Epidermal melanocyte (primary cell): Measurements from ENCODE around the gene C11orf21.

ENCODE experiments used
- DNase-seq: peaks from one replicate; pipeline ENCODE4 v3.0.0; 2011; ENCODE audit warnings: low spot score; ENCODE audit not compliant: insufficient read length

The C11orf21 gene

DNA sequence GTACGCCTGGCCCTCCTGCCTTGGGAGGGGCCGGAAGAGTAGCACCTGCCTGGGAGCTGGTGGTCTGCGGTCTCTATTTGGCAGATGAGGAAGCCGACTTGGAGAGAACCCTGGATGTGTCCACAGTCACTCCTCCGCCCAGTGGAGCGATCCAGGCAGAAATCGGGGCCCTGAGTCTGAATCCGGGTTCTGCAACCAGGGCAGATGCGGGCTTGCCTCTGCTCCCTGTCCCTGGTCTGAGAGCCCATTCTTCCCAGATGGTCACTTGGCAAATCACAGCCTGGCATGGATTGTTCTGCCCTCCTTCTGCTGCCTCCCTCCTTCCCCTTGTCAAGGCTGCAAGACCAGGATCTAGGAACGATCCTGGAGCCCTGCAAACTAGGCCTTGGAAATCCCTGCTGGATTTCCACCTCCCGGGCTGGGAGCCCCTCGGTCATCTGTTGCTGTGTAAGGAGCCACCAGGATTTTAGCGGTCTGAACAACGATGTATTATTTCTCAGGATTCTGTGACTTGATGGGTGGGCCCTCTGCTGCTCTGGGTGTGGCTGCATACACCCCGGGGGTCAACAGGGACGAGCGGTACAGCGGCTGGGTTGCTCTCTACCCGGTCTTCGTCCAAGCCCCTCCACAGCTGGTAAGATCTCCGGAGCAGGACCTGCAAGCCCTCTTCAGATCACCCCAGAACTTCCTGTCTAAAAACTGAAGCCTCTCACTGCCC, 29.3 kb downstream of the C11orf21 start:
- no peak for DNase-seq

DNA sequence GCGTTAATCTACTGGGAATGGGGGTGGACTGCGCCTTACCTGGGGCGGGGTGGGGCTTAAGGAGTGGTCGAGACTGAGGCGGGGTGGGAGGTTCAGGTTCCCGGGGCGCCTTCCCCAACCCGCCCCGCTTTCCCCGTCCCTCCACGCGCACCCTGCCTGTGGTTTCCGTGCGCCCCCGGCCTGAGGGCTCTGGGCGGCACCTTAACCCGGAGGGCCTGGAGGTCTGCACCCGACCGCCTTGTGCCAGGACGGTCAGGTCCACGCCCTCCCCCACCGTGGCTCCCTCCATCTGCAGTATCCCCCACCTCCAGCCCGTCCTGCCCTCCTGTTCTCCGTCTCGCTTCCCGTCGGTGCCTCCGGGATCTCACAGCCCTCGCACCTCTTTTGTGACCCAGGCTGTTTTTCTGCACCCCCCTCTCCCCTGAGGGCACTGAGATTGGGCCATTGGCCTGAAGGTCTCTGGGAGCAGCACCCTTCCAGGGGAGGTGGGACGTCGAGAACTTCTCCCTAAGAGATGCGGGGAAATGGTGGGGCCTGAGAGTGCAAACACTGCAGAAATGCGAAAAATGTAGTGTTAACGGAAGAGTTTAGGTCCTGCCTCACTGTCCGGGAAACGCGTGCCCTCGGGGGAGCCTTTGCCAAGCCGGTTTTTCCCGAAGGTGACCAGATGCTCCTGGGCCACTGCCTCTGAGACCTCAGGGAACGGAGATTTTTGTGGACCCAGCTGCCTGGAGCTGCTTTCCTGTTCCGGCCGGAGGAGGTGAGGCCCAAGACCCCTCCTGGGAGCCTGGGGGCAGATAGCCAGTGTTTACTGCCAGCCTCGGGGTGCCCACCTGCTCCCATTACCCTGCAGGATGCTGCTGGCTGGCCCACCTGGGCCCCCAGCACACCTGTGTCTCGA, 30.1 kb downstream of the C11orf21 start:
- no peak for DNase-seq

- DNase-seq: no peak
Observed at GRCh38 chr11:2271077-2271326, 30.7 kb downstream of the C11orf21 start.

DNA sequence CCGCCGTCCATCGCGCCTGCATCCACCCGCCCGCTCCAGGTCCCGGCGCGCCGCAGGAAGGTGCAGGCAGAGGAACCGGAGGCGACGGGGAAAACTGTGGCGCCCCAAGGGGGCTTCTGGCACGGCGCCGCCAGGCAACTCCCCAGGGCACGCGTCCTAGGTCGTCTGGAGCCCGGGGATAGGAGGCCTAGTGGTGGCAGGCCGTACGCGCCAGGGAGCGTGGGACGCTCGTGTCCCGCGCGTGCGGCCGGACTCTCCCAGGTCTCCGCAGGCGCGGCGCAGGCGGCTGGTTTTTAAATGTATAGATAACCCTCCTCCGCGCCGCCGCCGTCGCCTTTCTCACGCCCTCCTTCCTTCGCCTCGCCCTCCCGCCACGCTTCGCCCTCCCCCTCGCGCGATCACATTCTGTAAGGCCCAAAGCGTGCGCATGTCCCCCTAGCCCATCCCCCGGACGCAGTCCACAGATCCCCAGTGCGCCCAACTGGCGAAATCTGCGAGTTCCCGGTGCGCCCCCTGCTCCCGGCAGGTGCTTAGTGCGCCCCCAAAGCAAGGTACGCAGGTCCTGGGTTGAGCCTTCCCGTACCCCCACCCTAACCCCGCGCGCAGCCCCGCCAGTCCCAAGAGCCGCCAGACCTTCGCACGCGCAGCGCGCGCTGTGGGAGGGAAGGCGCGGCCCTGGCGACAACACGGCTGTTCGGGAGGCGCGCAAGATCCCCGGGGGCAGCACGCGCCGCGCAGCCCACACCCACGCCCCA, 31.2 kb downstream of the C11orf21 start, which contains the start of gene ASCL2:
TSS of gene ASCL2 (minus strand) at position 267 of the 755 bp plus-strand sequence. CDS start at position 11, 256 bp downstream.
- no peak for DNase-seq

DNA sequence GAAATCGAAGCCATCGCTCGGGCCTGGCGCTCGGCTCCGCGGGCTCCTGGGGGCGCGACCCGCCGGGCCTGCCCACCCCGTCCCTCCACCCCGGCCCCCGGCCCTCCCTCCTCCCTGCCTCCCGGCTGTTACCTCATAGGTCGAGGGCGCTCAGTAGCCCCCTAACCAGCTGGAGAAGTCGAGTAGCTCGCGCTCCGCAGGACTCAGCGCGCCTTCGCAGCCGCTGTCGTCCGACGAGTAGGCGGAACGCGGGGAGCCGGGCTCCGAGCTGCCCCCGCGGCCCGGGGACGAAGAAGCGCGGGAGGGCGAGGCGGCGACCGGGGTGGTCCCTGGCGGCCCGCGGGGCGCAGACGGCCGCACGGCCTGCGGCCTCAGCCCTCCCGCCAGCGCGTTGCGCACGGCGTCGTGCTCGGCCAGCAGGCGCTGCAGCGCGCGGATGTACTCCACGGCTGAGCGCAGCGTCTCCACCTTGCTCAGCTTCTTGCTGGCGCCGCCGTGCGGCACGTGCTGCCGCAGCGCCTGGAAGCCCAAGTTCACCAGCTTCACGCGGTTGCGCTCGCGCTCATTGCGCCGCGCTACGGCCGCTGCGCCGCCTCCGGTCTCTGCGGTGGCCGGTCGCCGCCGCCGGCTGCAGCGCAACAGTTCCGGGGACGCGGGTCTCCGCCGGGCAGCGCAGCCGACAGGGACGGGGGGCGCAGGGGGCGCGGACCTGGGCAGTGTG, 32.0 kb downstream of the C11orf21 start:
- no peak for DNase-seq

- DNase-seq: no peak
Observed at GRCh38 chr11:2268729-2269600, 32.8 kb downstream of the C11orf21 start.

GRCh38 chr11:2267851-2268728, 33.6 kb downstream of the C11orf21 start:
- no peak for DNase-seq

DNA sequence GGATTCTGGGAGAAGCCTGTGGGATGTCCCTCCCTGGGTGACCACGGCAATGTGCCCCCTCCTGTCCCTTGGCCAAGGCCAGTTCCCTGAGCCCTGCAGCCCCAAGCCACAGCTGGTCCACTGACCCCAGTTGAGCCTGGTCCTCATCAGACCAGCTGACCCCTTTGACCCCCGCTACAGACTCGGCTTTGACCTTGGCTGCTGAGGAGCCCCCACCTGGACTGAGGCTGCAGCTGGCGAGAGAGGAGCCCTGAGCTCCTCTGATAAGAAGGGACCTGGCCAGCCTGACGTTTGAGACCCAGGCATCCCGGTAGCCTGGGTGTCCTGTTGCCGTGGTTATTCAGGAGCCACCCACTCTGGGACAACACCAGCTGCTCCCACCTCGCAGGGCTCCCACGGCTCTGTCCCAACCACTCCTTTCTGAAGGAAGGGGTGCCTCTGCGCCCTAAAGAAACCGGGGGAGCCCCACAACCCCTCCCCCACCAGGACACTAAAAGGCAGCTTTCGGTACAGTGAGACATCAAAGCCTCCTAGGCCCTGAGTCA, 34.3 kb downstream of the C11orf21 start:
- DNase-seq: no peak

- DNase-seq: no peak
Observed at GRCh38 chr11:2266586-2267305, 35.0 kb downstream of the C11orf21 start.

DNA sequence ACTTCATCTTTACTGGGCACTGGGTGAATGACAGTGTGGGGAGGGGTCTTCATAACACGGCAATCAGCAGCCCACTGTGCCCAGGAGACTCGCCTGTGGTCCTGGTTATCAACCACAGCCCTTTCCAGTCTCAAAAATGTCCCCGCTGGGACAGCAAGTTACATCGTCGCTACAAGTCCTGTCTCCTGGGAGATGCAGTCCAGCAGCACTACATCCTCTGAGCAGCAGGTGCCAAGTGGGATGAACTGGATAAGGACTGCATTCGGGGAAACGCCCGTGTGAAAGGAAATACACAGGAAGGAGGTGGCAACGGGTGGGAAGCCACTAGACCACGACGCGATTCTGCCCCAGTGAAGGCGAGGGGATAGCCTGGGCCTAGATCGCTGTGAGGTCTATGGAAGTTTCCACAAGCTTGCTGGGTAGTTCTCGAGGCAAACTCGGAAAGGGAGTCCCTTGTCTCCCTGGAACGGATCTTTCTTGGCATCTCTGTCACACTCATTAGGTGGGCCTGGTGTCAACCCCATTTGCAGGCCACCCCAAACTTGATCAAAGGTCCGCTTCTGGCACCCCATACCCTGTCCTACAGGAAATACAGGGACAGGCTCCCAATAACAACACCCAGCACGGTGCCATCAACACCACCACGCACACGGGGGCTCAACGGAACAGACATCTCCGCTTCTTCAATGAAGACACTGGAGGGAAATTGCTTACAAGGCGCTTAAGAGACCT, 35.7 kb downstream of the C11orf21 start:
- DNase-seq: no peak

- DNase-seq: no peak
Observed at GRCh38 chr11:2265396-2265795, 36.3 kb downstream of the C11orf21 start.

DNA sequence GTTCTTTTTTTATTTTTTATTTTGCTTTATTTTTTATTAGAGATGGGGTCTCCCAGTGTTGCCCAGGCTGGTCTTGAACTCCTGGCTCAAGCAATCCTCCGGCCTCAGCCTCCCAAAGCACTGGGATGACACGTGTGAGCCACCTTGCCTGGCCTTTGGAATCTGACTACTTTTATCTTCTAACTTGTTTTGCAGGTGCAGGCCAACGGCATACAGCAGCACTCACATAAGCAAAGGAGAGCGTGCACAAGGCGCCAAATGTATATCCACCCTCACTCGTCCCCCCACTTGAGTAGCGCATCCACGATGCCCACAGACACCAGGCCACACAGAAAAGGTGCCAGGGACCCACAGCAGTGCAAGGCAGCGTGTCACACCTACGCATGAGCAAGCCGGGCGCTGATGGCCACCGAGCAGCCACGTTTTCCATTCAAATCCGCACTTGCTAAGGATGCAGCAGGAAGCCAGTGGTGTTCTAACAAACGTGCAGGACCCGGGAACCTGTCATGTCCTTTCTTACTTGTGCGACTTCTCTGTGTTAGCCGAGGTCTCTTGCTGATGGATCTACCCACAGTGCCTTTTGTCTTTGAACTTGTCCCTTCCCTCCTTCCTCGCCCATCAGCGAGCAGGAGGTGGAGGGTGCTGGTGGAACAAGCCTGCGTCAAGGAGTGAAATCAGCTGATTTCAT, 37.2 kb downstream of the C11orf21 start:
- no peak for DNase-seq

DNA sequence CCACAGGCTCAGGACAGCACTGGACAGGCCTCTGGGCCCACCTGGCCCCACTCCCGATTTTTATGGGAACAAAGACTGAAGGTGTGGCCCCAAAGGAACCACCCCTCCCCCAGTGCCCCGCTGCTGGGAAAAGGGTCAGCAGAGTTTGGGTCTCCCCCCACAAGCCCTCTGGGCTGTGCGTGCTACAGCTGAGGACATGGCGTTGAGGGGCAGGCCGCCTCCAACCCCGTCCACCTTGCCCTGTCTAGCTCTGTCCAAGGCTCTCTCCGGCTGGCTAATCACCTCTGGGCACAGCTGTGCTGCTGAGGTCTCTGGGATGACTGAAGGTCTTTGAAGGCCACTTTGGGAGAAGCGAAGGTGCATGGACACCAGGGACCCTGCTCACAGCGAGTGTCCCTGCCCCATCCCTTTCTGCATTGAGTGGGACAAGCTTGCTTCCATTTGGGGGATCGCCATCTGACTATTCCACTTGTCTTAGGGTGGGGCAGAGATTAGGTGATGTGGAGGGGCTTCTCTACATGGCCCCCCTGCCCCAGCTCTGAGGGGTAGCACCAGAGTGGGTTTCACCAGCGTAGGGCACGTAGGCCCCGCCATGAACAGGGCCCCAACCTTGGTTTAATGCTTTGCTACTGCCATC, 37.9 kb downstream of the C11orf21 start:
- no peak for DNase-seq

GRCh38 chr11:2263071-2263565, 38.6 kb downstream of the C11orf21 start:
- no peak for DNase-seq

GRCh38 chr11:2262301-2263070, 39.2 kb downstream of the C11orf21 start:
- DNase-seq: no peak
